GM06990 (cell line): ENCODE data around the gene MYL10.

Experiments
- DNase-seq: peaks from one replicate; pipeline ENCODE4 v3.0.0-alpha.2; 2011; ENCODE audit not compliant: insufficient read length; ENCODE audit errors: extremely low read depth
- H3K27me3 ChIP-seq: replicated peaks from 2 replicates; pipeline ENCODE4 v1.6.0; 2011; ENCODE audit warnings: low read length; ENCODE audit not compliant: control insufficient read depth, insufficient read depth
- H3K36me3 ChIP-seq: 2 replicates; pipeline ENCODE4 v1.5.1; 2011; ENCODE audit warnings: low read length; ENCODE audit not compliant: control insufficient read depth, insufficient read depth
- H3K4me3 ChIP-seq: replicated peaks from 2 replicates; pipeline ENCODE4 v1.5.1; 2011; ENCODE audit warnings: low read depth, mild to moderate bottlenecking, control low read depth, low read length
- CTCF ChIP-seq: IDR thresholded peaks from 2 replicates; pipeline ENCODE4 v1.5.1; 2011; ENCODE audit warnings: low read length, control low read depth, mild to moderate bottlenecking, inconsistent platforms; ENCODE audit not compliant: insufficient read depth, poor library complexity, severe bottlenecking

The MYL10 gene

GRCh38 chr7:101622609-101623173 is 6.4 kb downstream of the MYL10 start:
- Histone ChIP-seq H3K27me3 (peaks cover 1% of the 10 kb centered on the region), H3K4me3 (no peak overlapping the region), H3K36me3 (no peaks in the 10 kb centered on the region)
- no peak for TF ChIP-seq CTCF
- DNase-seq: no peak

- Histone ChIP-seq H3K27me3 (peaks cover 1% of the 10 kb centered on the region), H3K4me3 (no peak overlapping the region), H3K36me3 (no peaks in the 10 kb centered on the region)
- no peak for TF ChIP-seq CTCF
- DNase-seq: no peak
Observed at GRCh38 chr7:101620991-101621390, 8.1 kb downstream of the MYL10 start.

- DNase-seq: no peak
- H3K27me3 ChIP-seq: peaks cover 1% of the 10 kb centered on the region
- no peaks in the 10 kb centered on the region for H3K36me3 ChIP-seq
- TF ChIP-seq CTCF: no peak
- H3K4me3 ChIP-seq: no peak overlapping the region
Observed at GRCh38 chr7:101620395-101620794, 8.7 kb downstream of the MYL10 start.

DNA sequence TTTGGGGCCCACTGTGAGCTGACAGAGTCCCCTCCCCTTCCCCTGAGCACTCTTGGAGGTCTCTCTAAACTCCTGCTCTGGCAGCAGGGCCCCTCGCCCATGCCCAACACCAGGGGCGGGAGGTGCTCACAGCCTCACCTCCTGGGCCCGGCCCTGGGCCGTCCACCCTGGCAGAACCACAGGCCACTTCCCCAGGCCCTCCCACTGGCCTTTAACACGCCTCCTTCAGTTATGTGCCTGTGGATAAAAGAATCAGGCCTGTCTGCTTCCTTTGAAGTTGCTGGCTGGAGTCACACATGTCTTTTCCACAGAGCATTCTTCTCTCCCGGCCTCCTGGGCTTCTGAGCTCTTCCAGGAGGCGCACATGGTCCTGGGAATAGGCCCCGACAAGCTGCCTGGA is 10.2 kb downstream of the MYL10 start:
- Histone ChIP-seq H3K4me3 (no peak overlapping the region), H3K27me3 (no peaks in the 10 kb centered on the region; the same call in none of the 2 replicates), H3K36me3 (no peaks in the 10 kb centered on the region)
- no peak for TF ChIP-seq CTCF
- DNase-seq: no peak

GRCh38 chr7:101618207-101618839 is 10.8 kb downstream of the MYL10 start:
- DNase-seq: no peak
- TF ChIP-seq CTCF: no peak
- Histone ChIP-seq H3K4me3 (no peak overlapping the region), H3K27me3 (no peaks in the 10 kb centered on the region; the same call in none of the 2 replicates), H3K36me3 (no peaks in the 10 kb centered on the region)
